HG02884 (cell line): Measurements from ENCODE around the gene CDKL5.

Experiments used
- ATAC-seq: cut with Tn5 transposase; IDR thresholded peaks from one replicate; pipeline ENCODE4 v1.9.1; 2021; ENCODE audit warnings: mild to moderate bottlenecking, moderate library complexity; ENCODE audit not compliant: unreplicated experiment

Gene CDKL5

GRCh38 chrX:18455384-18455783, 30.0 kb downstream of the CDKL5 start:
- ATAC-seq = no peak

GRCh38 chrX:18457000-18457399, 31.6 kb downstream of the CDKL5 start:
- no peak for ATAC-seq

- no peak for ATAC-seq
Observed at GRCh38 chrX:18461431-18461830, 36.0 kb downstream of the CDKL5 start.

- no peak for ATAC-seq
Observed at GRCh38 chrX:18464499-18464898, 39.1 kb downstream of the CDKL5 start.

- no peak for ATAC-seq
Observed at GRCh38 chrX:18465051-18465450, 39.6 kb downstream of the CDKL5 start.

GRCh38 chrX:18468599-18468998, 43.2 kb downstream of the CDKL5 start:
- no peak for ATAC-seq

GRCh38 chrX:18471296-18471695, 45.9 kb downstream of the CDKL5 start:
- ATAC-seq = no peak

- no peak for ATAC-seq
Observed at GRCh38 chrX:18490806-18491555, 65.6 kb downstream of the CDKL5 start.

GRCh38 chrX:18491587-18492340, 66.4 kb downstream of the CDKL5 start:
- ATAC-seq = no peak

- ATAC-seq = no peak
Observed at GRCh38 chrX:18534949-18535348, 109.5 kb downstream of the CDKL5 start.

- ATAC-seq = peak; percentile 40
Observed at GRCh38 chrX:18537068-18537467, 111.7 kb downstream of the CDKL5 start.

GRCh38 chrX:18537524-18537923, 112.1 kb downstream of the CDKL5 start:
- ATAC-seq = peak; percentile 62

- no peak for ATAC-seq
Observed at GRCh38 chrX:18542131-18542530, 116.7 kb downstream of the CDKL5 start.

- no peak for ATAC-seq
Observed at GRCh38 chrX:18542905-18543304, 117.5 kb downstream of the CDKL5 start.

- ATAC-seq = no peak
Observed at GRCh38 chrX:18543738-18544137, 118.3 kb downstream of the CDKL5 start.

GRCh38 chrX:18545771-18546170, 120.4 kb downstream of the CDKL5 start:
- no peak for ATAC-seq

- no peak for ATAC-seq
Observed at GRCh38 chrX:18548996-18549395, 123.6 kb downstream of the CDKL5 start.

GRCh38 chrX:18549643-18550042, 124.2 kb downstream of the CDKL5 start:
- no peak for ATAC-seq

- ATAC-seq = no peak
Observed at GRCh38 chrX:18557879-18558278, 132.5 kb downstream of the CDKL5 start.

GRCh38 chrX:18558799-18559198, 133.4 kb downstream of the CDKL5 start:
- ATAC-seq = no peak

GRCh38 chrX:18561020-18561419, 135.6 kb downstream of the CDKL5 start:
- no peak for ATAC-seq

GRCh38 chrX:18565727-18566126, 140.3 kb downstream of the CDKL5 start:
- ATAC-seq = no peak
